Loucy (cell line): Measurements from ENCODE around the gene RANBP3.

Source experiments
- H2AFZ ChIP-seq: fragments of 200-600 bp; sonication (generic); 2 replicates; pipeline ENCODE4 v1.6.0; 2016; ENCODE audit warnings: antibody characterized with exemption, mild to moderate bottlenecking, low read length, moderate library complexity
- H3F3A ChIP-seq: fragments of 200-600 bp; 2 replicates; pipeline ENCODE4 v1.6.0; 2016; ENCODE audit warnings: antibody characterized with exemption, low read depth, mild to moderate bottlenecking
- H3K27me3 ChIP-seq: fragments of 200-600 bp; sonication (generic); 2 replicates; pipeline ENCODE4 v1.6.1; 2014; ENCODE audit warnings: low read length, mild to moderate bottlenecking; ENCODE audit not compliant: insufficient read depth, poor library complexity, severe bottlenecking
- H3K36me3 ChIP-seq: fragments of 200-600 bp; sonication (generic); 2 replicates; pipeline ENCODE4 v1.6.1; 2016; ENCODE audit warnings: low read length; ENCODE audit not compliant: insufficient read depth
- H3K4me1 ChIP-seq: fragments of 200-600 bp; sonication (generic); 2 replicates; pipeline ENCODE4 v1.5.1; 2014; ENCODE audit warnings: low read length, mild to moderate bottlenecking; ENCODE audit not compliant: insufficient read depth, poor library complexity, severe bottlenecking
- H3K4me2 ChIP-seq: fragments of 200-600 bp; sonication (generic); 2 replicates; pipeline ENCODE4 v1.6.0; 2014; ENCODE audit warnings: antibody characterized with exemption, low read length, low read depth, mild to moderate bottlenecking; ENCODE audit not compliant: poor library complexity, severe bottlenecking
- H3K4me3 ChIP-seq: fragments of 200-600 bp; sonication (generic); 2 replicates; pipeline ENCODE4 v1.5.1; 2014; ENCODE audit warnings: low read length, mild to moderate bottlenecking, mixed read lengths; ENCODE audit not compliant: poor library complexity, severe bottlenecking
- H3K79me2 ChIP-seq: fragments of 200-600 bp; sonication (generic); 2 replicates; pipeline ENCODE4 v1.6.1; 2014; ENCODE audit warnings: low read length; ENCODE audit not compliant: insufficient read depth
- H3K9ac ChIP-seq: fragments of 200-600 bp; sonication (generic); 2 replicates; pipeline ENCODE4 v1.6.0; 2014; ENCODE audit warnings: mild to moderate bottlenecking, low read depth, low read length, moderate library complexity; ENCODE audit not compliant: poor library complexity, severe bottlenecking
- H3K9me2 ChIP-seq: fragments of 200-600 bp; sonication (generic); replicated peaks from 2 replicates; pipeline ENCODE4 v1.6.1; 2016; ENCODE audit warnings: low read depth, low read length, mixed read lengths
- H3K9me3 ChIP-seq: fragments of 200-600 bp; sonication (generic); 2 replicates; pipeline ENCODE4 v1.6.1; 2014; ENCODE audit warnings: mild to moderate bottlenecking, antibody characterized with exemption, low read length, low read depth; ENCODE audit not compliant: insufficient read depth
- H4K20me1 ChIP-seq: fragments of 200-600 bp; sonication (generic); 2 replicates; pipeline ENCODE4 v1.6.0; 2014; ENCODE audit warnings: antibody characterized with exemption, low read length, mild to moderate bottlenecking; ENCODE audit not compliant: insufficient read depth, poor library complexity, severe bottlenecking
- EZH2phosphoT487 ChIP-seq: fragments of 200-600 bp; IDR thresholded peaks from 2 replicates; pipeline ENCODE4 v1.6.1; 2018; ENCODE audit warnings: antibody characterized with exemption, mild to moderate bottlenecking, moderate library complexity, borderline replicate concordance
- TF ChIP-seq, protein P1 (sequence below): fragments of 200-600 bp; sonication (generic); conservative IDR thresholded peaks from 2 replicates; pipeline ENCODE4 v1.5.1; 2014; ENCODE audit warnings: mild to moderate bottlenecking, antibody characterized with exemption, low read length

RANBP3 gene

DNA sequence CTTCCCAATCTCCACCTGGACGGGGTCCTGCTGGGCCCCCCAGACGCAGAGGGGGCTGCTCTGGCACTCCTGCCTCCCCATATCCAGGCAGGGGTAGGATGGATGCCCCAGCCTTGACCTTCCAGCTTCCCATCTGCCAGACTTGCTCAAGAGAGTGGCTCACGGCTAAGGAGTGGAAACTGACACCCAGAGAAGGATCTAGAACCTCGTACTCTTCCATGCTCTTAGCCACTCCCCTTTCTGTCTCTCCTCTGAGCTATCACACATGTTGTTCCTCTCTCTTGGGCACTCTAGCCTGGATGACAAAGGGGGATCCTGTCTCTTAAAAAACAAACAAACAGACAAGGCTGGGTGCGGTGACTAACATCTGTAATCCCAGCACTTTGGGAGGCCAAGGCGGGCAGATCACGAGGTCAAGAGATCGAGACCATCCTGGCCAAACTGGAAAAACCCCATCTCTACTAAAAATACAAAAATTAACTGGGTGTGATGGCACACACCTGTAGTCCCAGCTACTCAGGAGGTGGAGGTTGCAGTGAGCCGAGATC is 95.4 kb downstream of the RANBP3 start:
- no peak for TF ChIP-seq EZH2phosphoT487
- TF ChIP-seq, protein P1, sequence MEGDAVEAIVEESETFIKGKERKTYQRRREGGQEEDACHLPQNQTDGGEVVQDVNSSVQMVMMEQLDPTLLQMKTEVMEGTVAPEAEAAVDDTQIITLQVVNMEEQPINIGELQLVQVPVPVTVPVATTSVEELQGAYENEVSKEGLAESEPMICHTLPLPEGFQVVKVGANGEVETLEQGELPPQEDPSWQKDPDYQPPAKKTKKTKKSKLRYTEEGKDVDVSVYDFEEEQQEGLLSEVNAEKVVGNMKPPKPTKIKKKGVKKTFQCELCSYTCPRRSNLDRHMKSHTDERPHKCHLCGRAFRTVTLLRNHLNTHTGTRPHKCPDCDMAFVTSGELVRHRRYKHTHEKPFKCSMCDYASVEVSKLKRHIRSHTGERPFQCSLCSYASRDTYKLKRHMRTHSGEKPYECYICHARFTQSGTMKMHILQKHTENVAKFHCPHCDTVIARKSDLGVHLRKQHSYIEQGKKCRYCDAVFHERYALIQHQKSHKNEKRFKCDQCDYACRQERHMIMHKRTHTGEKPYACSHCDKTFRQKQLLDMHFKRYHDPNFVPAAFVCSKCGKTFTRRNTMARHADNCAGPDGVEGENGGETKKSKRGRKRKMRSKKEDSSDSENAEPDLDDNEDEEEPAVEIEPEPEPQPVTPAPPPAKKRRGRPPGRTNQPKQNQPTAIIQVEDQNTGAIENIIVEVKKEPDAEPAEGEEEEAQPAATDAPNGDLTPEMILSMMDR = no peak
- Histone ChIP-seq H4K20me1 (no peaks in the 10 kb centered on the region), H3F3A (no peaks in the 10 kb centered on the region), H3K79me2 (no peaks in the 10 kb centered on the region), H3K9ac (no peak overlapping the region), H2AFZ (no peak overlapping the region), H3K9me2 (no peaks in the 10 kb centered on the region), H3K9me3 (no peaks in the 10 kb centered on the region), H3K4me3 (no peak overlapping the region), H3K27me3 (no peaks in the 10 kb centered on the region), H3K4me2 (no peak overlapping the region), H3K4me1 (no peaks in the 10 kb centered on the region), H3K36me3 (no peaks in the 10 kb centered on the region)

DNA sequence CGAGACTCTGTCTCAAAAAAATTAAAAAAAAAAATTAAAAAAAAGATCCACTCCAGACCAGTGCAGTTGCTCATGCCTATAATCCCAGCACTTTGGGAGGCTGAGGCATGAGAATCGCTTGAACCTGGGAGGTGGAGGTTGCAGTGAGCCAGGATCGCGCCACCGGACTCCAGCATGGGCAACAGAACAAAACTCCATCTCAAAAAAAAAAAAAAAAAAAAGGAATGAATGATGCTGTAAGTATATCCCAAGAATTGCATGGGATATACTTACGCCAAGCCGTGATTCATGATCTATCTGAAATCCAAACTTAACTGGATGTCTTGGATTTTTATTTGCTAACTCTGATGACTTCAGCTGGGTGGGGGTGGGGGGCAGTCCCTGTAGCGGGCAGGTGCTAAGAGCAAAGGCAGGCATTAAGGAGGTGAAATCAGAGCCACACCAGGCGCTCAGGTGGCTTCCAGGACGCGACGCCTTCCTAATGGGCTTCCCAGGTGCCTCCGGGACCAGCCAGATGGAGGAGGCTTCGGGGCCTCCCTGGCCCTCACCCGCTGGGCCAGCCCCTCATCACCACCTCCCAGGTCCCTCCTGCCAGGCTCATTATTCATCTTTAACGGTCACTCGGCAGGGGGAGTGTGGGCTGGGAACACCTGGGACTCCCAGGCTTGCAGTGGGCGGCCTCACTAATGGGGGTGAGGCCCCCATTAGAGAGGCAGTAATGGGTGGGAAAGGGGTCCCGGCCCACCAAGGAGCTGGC is 96.2 kb downstream of the RANBP3 start:
- Histone ChIP-seq H3K9me3 (no peaks in the 10 kb centered on the region), H3F3A (no peaks in the 10 kb centered on the region), H3K36me3 (no peaks in the 10 kb centered on the region), H3K79me2 (no peaks in the 10 kb centered on the region), H3K9ac (no peak overlapping the region), H4K20me1 (no peaks in the 10 kb centered on the region), H3K9me2 (no peaks in the 10 kb centered on the region), H2AFZ (no peak overlapping the region), H3K4me1 (no peaks in the 10 kb centered on the region), H3K4me2 (no peak overlapping the region), H3K4me3 (no peak overlapping the region), H3K27me3 (no peaks in the 10 kb centered on the region)
- TF ChIP-seq EZH2phosphoT487 = no peak
- TF ChIP-seq, protein P1 = no peak

DNA sequence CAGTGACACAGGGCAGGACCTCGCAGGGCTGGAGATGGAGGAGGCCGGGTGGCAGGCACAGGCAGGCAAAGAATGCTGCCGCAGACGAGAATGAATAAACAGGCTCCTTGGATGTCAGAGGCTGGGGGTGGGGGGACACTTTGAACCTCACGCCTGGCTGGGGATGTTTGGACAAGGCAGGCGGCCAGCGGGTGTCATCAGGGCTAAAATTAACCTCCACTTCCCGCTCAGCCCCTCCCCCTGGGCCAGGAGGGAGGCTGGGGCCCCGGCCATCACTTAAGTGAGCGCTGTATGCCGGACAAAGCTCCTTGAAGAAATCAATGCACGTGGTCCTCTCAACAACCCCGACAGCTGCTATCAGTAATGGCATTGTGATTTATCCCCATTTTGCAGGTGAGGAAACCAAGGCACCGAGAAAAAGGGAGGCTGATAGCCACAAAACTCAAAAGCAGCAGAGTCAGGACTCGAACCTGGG is 97.3 kb downstream of the RANBP3 start:
- H3K9ac ChIP-seq = no peak overlapping the region
- H4K20me1 ChIP-seq = no peaks in the 10 kb centered on the region
- no peaks in the 10 kb centered on the region for H3F3A ChIP-seq
- TF ChIP-seq, protein P1 = no peak
- no peak for TF ChIP-seq EZH2phosphoT487
- H3K9me2 ChIP-seq = no peaks in the 10 kb centered on the region
- H3K4me1 ChIP-seq = no peaks in the 10 kb centered on the region
- H3K4me3 ChIP-seq = no peak overlapping the region
- H2AFZ ChIP-seq = no peak overlapping the region
- no peaks in the 10 kb centered on the region for H3K79me2 ChIP-seq
- H3K36me3 ChIP-seq = no peaks in the 10 kb centered on the region
- H3K4me2 ChIP-seq = no peak overlapping the region
- no peaks in the 10 kb centered on the region for H3K9me3 ChIP-seq
- no peaks in the 10 kb centered on the region for H3K27me3 ChIP-seq
